GM23338 (cell line): ENCODE measurements around the gene EXOC2.

ENCODE experiments used
- TF ChIP-seq, protein P1 (sequence below), 2 experiments: fragments of 200-600 bp in 1 of 2; sonication (generic) in 1 of 2; conservative IDR thresholded peaks; 2 replicates each; pipeline versions ENCODE4 v1.5.1 to v1.6.1; 2016 to 2017; ENCODE audit warnings: antibody characterized with exemption in 2 of 2, low read depth in 2 of 2, mild to moderate bottlenecking in 2 of 2, moderate library complexity in 1 of 2
- TF ChIP-seq, protein P2 (sequence below): IDR thresholded peaks from one replicate; pipeline ENCODE4 v1.6.1; 2018; ENCODE audit warnings: antibody characterized with exemption; ENCODE audit not compliant: unreplicated experiment

DNA sequence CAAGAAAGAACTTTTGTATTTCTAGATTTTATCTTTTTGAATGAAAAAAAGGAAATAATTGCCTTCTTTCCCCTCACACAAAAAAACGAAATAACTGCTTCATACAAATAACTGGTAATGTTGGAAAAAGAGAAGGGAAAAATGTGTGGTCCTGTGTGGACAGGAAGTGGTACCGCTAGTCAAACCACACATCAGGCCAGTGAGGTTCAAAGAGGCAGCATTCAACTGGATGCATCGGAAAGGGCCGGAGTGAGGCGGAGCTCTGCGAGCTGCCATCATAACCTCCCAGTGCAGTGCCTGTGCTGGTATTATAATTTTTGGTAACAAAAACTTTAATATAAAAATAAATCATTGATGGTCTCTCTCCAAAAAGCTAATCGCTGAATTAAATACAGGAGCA lies 190.2 kb downstream of the EXOC2 start:
- TF ChIP-seq, protein P1, sequence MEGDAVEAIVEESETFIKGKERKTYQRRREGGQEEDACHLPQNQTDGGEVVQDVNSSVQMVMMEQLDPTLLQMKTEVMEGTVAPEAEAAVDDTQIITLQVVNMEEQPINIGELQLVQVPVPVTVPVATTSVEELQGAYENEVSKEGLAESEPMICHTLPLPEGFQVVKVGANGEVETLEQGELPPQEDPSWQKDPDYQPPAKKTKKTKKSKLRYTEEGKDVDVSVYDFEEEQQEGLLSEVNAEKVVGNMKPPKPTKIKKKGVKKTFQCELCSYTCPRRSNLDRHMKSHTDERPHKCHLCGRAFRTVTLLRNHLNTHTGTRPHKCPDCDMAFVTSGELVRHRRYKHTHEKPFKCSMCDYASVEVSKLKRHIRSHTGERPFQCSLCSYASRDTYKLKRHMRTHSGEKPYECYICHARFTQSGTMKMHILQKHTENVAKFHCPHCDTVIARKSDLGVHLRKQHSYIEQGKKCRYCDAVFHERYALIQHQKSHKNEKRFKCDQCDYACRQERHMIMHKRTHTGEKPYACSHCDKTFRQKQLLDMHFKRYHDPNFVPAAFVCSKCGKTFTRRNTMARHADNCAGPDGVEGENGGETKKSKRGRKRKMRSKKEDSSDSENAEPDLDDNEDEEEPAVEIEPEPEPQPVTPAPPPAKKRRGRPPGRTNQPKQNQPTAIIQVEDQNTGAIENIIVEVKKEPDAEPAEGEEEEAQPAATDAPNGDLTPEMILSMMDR (conservative IDR thresholded peaks at IDR 0.05; ENCODE audit: low read depth in 2 of 2), result no peak
- TF ChIP-seq, protein P2, sequence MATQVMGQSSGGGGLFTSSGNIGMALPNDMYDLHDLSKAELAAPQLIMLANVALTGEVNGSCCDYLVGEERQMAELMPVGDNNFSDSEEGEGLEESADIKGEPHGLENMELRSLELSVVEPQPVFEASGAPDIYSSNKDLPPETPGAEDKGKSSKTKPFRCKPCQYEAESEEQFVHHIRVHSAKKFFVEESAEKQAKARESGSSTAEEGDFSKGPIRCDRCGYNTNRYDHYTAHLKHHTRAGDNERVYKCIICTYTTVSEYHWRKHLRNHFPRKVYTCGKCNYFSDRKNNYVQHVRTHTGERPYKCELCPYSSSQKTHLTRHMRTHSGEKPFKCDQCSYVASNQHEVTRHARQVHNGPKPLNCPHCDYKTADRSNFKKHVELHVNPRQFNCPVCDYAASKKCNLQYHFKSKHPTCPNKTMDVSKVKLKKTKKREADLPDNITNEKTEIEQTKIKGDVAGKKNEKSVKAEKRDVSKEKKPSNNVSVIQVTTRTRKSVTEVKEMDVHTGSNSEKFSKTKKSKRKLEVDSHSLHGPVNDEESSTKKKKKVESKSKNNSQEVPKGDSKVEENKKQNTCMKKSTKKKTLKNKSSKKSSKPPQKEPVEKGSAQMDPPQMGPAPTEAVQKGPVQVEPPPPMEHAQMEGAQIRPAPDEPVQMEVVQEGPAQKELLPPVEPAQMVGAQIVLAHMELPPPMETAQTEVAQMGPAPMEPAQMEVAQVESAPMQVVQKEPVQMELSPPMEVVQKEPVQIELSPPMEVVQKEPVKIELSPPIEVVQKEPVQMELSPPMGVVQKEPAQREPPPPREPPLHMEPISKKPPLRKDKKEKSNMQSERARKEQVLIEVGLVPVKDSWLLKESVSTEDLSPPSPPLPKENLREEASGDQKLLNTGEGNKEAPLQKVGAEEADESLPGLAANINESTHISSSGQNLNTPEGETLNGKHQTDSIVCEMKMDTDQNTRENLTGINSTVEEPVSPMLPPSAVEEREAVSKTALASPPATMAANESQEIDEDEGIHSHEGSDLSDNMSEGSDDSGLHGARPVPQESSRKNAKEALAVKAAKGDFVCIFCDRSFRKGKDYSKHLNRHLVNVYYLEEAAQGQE, result no peak
